T-helper 2 cell treated with Interferon-gamma antibody and Interleukin-4, amounts not matched to agents 100 ng/mL and 5 ng/mL, for 36 hours (primary cell): ENCODE data around the gene JTB. TPM values are rescaled to one million over a fixed set of nuclear protein-coding genes. Genes with fewer than 3 reads are reported as not detected.

ENCODE experiments used
- intact Hi-C: fragments of 100-400 bp; cut with micrococcal nuclease; formaldehyde crosslinking; loops from one replicate; pipeline ENCODE4 v1.15.1; 2023
- total RNA-seq: library from RNA; stranded (reverse); gene quantifications from 2 replicates; pipeline ENCODE4 v1.2.3, GENCODE V29; 2022

Gene JTB
- total RNA-seq, 1 donor from 2014 or later, result 138 TPM

DNA sequence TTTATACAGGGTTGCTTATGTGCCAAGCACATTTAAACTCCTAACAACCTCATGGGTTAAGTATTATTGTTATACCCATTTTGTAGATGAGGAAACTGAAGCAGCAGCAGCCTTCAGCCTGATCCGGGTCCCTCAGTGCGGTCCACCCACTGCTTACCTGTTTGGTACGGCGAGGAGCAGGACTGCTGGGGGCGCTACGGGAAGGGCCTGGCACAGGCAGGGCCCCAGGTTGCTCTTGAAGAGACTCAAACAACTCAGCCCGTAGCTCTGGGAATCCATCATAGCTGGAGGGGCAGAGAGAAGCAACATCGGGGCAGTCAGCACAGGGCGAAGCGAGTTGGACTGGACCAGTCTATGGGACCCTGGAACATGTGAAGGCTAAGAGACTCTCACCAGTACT is 40.1 kb downstream of the JTB start:
- intact Hi-C loops, result no loop called here

DNA sequence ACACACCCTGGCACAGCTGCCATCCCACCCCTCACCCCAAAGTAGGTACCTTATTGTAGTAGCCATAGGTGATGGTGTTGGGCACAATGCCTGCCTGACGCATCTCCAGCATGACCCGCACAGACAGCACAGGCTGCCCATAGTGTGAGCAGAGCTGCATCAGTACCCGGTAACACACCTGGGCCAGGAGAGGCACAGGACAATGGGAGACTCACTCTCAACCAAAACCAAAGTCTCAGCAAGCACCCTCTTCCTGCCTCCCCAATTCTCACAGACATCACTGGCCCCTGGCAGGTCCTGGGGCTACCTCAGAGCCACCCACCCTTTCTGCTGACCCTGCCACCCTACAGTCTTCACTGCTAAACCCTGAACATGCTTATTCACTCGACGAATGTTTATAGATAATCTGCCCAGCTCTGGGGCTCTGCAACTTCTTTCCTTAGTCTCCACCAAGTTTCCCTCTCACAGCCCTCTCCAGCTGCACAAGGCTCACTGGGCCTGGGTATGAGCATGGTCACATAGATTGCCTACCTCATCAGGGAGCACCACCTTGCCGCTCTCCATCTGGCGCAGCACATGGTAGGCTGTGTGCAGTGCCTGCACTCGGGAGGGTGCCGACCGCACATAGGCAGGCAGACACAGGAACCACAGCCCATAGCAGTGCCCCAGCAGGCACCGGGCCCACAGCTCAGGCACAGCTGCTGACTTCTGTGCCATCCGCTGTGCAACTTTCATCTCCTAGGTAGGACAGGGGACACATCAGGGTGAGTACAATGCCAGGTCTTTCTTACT is 41.3 kb downstream of the JTB start:
- intact Hi-C loops, result no loop called here

DNA sequence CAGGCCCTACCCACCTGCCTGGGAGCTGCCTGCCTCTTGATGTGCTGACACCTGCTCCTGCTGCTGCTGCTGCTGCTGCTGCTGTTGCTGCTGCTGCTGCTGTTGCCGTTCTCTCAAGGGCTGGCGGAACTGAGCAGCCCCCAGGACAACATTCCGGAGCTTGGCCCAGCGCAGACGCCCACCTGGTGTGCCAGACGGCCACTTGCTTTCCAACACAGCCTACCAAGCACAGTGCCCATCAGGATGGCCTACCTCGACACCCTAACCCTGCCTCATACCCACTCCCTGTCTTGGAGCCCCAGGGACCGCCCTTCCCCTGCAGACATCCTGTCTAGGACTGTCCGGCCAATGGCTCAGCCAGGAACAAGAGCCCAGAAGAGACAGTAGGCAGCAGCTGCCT is 42.7 kb downstream of the JTB start:
- intact Hi-C loops, result no loop called here

DNA sequence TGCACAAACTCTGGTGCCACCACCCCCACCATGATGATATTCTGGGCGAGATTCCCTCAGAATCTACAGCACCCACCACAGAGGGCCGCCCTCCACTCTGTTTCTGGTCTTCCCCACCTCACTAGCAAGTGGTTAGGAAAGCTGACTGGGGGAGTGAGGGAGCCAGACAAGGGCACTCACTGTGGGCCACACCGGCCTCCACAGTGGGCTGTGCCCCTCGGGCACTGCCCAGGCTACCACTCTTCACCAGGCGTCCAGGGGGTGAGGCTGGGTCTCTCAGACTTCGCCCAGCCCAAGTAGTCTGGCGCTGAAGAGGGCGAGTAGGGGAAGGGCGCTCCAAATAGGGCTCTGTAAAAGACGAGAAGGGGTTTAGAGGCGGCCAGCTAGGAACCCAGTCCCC is 43.5 kb downstream of the JTB start:
- intact Hi-C loops, result no loop called here

DNA sequence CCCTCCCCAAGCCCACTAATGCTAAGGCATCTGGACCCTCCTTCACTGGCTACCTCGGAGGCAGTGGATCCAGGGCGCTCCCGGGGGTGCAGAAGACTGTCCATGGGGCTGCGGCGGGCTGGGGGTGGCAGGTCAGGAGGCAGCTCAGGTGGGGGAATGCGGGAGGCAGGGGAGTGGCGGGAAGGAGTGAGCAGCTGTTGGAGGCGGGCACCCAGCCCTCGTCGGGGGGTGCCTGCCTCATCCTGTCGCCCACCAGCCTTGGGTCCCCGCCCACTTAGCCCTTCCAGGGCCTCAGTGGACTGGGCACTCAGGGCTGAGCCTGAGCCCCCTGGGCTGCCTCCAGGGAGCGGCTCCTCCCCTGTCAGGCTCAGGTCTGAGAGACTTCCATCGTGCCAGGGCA is 44.0 kb downstream of the JTB start:
- intact Hi-C loops, result no loop called here

DNA sequence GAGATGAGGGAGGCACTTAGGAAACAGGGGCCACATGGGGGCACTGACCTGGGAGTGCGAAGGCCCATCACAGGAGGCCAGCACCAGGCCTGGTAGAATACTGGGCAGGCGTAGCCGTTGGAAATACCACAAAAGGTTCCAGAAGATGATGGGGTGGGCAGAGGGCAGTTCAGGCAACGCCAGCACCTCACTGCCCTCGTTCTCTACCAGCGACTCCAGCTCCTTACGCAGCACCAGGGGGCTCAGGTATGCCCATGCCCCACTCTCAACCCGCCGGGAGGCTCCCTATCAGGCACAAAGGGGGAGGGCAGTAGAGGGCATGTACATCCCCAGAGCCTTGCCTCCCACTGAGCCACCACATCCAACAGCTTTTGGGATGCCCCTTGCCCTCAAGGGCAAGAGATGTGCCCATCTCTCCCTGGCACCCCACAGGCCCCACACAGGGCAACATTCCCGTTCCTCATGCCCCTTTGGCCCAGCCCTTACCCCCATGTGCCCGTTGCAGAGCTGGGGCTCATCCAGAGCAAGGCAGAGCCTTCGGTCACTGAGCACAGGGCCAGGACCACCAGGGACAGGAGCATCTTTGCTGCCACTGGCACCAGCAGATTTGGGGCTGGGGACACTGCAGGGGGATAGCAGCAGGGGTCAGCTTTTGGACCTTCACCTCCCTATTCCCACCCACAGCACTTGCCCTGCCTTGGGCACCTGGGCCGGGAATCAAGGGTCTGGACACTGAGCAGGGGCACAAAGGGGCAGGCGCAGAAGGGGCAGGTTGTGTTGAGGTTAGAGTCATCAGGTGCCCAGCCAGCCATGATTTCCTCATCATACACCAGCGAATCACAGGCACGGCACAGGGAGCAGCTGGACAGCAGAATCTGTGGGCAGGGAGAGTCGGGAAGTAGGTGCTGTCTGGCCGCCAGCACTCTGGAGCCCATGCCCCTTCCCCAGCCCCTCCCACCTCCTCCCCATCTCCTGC is 45.0 kb downstream of the JTB start:
- intact Hi-C loops, result no loop called here

DNA sequence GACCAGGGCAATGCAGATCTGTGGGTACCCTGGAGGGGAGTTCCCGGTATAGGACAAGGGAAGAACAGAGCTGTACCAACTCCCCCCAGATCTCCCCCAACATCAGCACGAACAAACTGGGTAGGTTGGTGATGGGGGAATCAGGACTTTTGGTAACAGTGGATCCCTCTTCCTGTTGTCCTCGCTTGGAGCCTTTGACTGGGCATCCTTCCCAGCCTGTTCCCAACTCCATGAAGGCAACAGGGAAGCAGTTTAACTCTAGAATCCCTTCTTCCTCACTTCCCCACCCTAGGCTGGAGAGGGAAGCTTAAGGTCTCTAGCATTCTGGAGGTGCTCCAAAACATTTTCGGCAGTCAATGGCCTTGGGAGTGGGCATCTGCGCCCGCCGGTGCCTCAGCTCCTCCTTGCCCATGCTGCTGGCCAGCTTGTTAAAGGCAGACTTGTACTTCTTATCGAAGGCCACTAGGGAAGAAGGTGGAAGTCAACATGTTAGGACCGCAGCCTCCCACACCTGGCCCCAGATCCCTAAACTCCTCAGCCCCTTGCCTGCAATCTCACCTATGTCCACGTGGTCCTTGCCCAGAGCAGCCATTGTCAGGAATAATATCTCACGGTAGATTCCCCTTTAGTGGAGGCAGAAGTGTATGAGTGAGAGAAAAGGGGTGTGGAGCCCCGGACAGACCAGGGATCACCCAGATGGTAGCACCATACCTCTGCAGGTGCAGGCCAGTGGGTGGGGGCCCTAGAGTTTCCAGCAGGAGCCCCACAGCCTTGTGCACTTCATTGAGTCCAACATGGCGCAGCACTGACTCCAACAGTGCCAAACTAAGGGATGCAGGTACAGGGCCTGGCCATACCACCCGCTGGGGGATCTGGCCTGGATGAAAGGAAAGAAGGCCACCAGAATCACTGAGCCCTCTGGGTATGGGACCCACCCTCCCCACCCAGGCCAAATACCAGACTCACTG is 47.2 kb downstream of the JTB start:
- intact Hi-C loops, result loop anchor here (10.0 kb wide), 1 partner anchor 65 kb away; no protein-coding TSS in a partner anchor

DNA sequence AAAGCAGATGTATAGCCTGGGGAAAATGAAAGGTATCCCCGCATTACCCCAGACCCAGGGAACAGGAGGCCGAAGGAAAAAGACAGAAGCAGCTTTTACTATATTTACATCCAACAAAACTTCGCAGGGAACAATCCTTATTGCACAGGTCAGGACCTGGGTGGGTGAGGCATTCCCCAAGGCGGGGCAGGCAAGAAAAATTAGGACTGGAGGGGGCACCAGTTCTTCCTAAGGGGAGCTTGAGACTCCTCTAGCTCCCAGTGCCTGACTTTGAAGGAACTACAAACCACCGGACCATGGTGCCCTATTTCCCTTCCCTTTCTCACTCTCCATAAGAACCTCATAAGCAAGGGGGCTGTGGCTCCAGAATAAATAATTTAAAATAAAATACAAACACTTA is 48.0 kb downstream of the JTB start:
- intact Hi-C loops, result loop anchor here (10.0 kb wide), 1 partner anchor 65 kb away; no protein-coding TSS in a partner anchor

DNA sequence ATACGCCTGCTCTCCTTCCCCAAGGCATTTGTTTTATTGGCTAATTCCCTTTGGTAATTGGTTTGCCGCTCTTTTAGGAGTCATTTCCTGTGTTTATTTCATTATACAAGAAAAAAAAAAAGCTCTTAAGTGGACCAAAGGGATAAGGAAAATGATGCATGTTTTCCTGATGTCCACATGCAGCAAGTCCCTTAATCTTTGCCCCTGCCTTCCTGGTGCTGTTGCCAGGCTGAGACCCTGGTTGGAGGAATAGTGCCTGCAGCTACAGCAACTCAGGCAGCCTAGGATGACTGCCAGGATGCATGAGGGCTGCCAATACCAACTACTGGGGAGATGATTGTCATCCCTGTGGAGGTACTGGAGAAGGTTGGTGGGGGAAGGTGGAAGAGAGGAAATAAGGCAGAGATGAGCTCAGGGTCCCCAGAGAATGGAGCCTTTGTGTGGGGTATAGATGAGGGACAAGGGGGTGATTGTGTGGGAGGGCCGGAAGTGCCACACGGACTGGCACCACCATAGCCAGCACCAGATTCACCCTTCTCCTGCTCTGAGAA is 48.6 kb downstream of the JTB start:
- intact Hi-C loops, result loop anchor here (10.0 kb wide), 1 partner anchor 64 kb away; no protein-coding TSS in a partner anchor

DNA sequence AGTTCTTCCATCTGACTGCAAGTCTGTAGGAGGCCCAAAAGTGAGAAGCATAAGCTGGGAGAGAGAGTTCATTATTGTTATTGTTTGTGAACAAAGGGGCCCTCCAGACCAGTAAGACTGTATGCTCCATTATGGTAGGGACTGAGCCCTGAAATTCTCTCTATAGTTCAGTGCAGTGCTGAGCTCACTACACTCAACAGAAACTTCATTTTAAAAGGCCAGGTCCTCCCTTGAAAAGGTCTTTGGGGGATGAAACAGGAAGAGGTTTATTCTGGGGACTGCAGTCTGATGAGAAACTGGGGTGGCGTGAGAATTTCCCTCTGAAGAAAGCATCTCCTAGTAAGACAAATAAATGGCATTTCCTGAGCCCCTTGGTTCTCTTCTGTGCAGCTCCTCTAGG is 49.2 kb downstream of the JTB start:
- intact Hi-C loops, result loop anchor here (10.0 kb wide), 1 partner anchor 63 kb away; no protein-coding TSS in a partner anchor

DNA sequence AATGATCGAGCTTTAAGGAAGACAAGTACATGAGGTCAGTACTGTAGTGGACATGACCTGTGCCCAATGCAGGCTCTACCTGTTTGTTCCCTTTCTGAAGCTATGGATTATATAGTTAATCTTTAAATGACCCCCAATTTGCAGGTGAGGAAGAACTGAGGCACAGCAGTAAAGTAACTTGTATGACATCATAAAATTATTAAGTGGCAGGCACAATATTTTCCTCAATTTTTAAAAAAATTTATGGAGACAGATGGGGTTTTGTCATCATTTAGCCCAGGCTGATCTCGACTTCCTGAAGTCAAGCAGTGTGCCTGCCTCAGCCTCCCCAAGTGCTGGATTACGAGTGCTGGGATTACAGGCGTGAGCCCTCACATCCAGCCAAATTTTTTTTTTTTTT is 51.1 kb downstream of the JTB start:
- intact Hi-C loops, result loop anchor here (10.0 kb wide), 1 partner anchor 62 kb away; no protein-coding TSS in a partner anchor

Other genes starting within 250 kb of the JTB start
- gene INTS3, start 249.6 kb downstream of the JTB start, total RNA-seq, result 62.1 and 62.9 TPM in 2 replicates
- gene SLC27A3, start 202.3 kb downstream of the JTB start, total RNA-seq, result 22.4 and 24.0 TPM in 2 replicates
- gene GATAD2B, start 54.7 kb downstream of the JTB start, total RNA-seq, result 65.7 and 67.1 TPM in 2 replicates
- 160 and 167 TPM in 2 replicates for gene DENND4B, start 31.0 kb downstream of the JTB start, total RNA-seq
- 82.9 and 86.6 TPM in 2 replicates for gene CRTC2, start 19.1 kb downstream of the JTB start, total RNA-seq
- 41.2 and 44.1 TPM in 2 replicates for gene SLC39A1, start 14.1 kb downstream of the JTB start, total RNA-seq
- 7.4 and 7.5 TPM in 2 replicates for gene CREB3L4, start 9.8 kb downstream of the JTB start, total RNA-seq
- 1.5 and 1.7 TPM in 2 replicates for gene RAB13, start 8.7 kb upstream of the JTB start, total RNA-seq
- gene RPS27, start 13.1 kb upstream of the JTB start, total RNA-seq, result 1,752 and 1,899 TPM in 2 replicates
- gene NUP210L, start 177.4 kb upstream of the JTB start, total RNA-seq, result 0.05 and 0.09 TPM in 2 replicates
- gene TPM3, start 214.4 kb upstream of the JTB start, total RNA-seq, result 797 and 820 TPM in 2 replicates
- gene CFAP141, start 228.7 kb upstream of the JTB start, total RNA-seq, result 0.50 TPM in 1 of 2 replicates, not detected in the other
- 223 and 229 TPM in 2 replicates for gene UBAP2L, start 243.3 kb upstream of the JTB start, total RNA-seq